HCT116 (cell line): ENCODE results near the gene NKX6-2. TPM values are rescaled to one million over a fixed set of nuclear protein-coding genes. Genes with fewer than 3 reads are reported as not detected.

Experiments
- ATAC-seq: fragments of 200-7000 bp; cut with Tn5 transposase; 2 replicates; pipeline ENCODE4 v1.9.1; 2020; ENCODE audit warnings: mild to moderate bottlenecking, moderate library complexity
- BruUV-seq: library from RNA; stranded (reverse); fragments of 400-500 nt; replicated peaks from 2 replicates; lab custom pipeline; 2021; lab: Mats Ljungman, UMichigan
- CTCF ChIA-PET: fragments of 300-600 bp; sonication (Branson Sonifier 250); formaldehyde crosslinking; loops from one replicate; lab custom pipeline; 2021; ENCODE audit warnings: antibody characterized with exemption; lab: Charles Lee
- POLR2A ChIA-PET: fragments of 300-600, 350-600 bp; sonication (Branson Sonifier 250); formaldehyde crosslinking; loops from one replicate; lab custom pipeline; 2021; ENCODE audit warnings: antibody characterized with exemption; lab: Charles Lee
- RAD21 ChIA-PET, 2 experiments: fragments of 300-600 bp; sonication (Branson Sonifier 250); formaldehyde crosslinking; loops; one replicate each; lab custom pipeline; 2023; ENCODE audit warnings: low total read pairs in 2 of 2; ENCODE audit not compliant: uncharacterized antibody in 2 of 2, unreplicated experiment in 2 of 2, low non-redundant PET in 1 of 2; lab: Charles Lee
- DNase-seq: peaks from one replicate; pipeline ENCODE4 v3.0.0-alpha.2; 2010; ENCODE audit warnings: low read depth, low spot score
- H2AFZ ChIP-seq: fragments of 200-600 bp; shearing (Covaris generic), sonication (generic); 2 replicates; pipeline ENCODE4 v1.6.1; 2017; ENCODE audit warnings: low read depth, mixed run types, mixed read lengths, antibody characterized with exemption, low read length; ENCODE audit not compliant: poor library complexity, severe bottlenecking
- H3K27ac ChIP-seq: 2 replicates; pipeline ENCODE4 v1.5.1; 2012; ENCODE audit warnings: low read depth, low read length
- H3K27me3 ChIP-seq: fragments of 200-600 bp; sonication (generic); 2 replicates; pipeline ENCODE4 v1.6.1; 2016; ENCODE audit warnings: mixed run types, low read length, mixed read lengths; ENCODE audit not compliant: insufficient read depth
- H3K36me3 ChIP-seq, 2 experiments: fragments of 200-500 bp in 1 of 2; fragments of 200-600 bp in 1 of 2; sonication (Bioruptor generic) in 1 of 2; sonication (generic) in 1 of 2; 2 replicates each; pipeline versions ENCODE4 v1.5.1 to v1.6.1; 2014 to 2016; ENCODE audit warnings: low read length in 2 of 2, inconsistent platforms in 1 of 2, mixed read lengths in 1 of 2, mixed run types in 1 of 2; ENCODE audit not compliant: insufficient read depth in 2 of 2, control insufficient read depth in 1 of 2
- H3K4me1 ChIP-seq, 2 experiments: fragments of 200-600 bp in 1 of 2; sonication (generic) in 1 of 2; 2 replicates each; pipeline versions ENCODE4 v1.5.1 to v1.6.1; 2012 to 2017; ENCODE audit warnings: low read length in 2 of 2, inconsistent platforms in 1 of 2, mild to moderate bottlenecking in 1 of 2, mixed read lengths in 1 of 2, mixed run types in 1 of 2, moderate library complexity in 1 of 2; ENCODE audit not compliant: insufficient read depth in 2 of 2, control insufficient read depth in 1 of 2
- H3K4me2 ChIP-seq: fragments of 200-600 bp; sonication (generic); 2 replicates; pipeline ENCODE4 v1.6.1; 2017; ENCODE audit warnings: mixed run types, low read length, mixed read lengths
- H3K4me3 ChIP-seq, 2 experiments: fragments of 200-600 bp in 1 of 2; sonication (generic) in 1 of 2; replicated peaks in 1 of 2; 2 replicates each; pipeline ENCODE4 v1.5.1; 2011 to 2016; ENCODE audit warnings: low read length in 2 of 2, control low read depth in 1 of 2, low read depth in 1 of 2, mild to moderate bottlenecking in 1 of 2, mixed read lengths in 1 of 2, mixed run types in 1 of 2
- H3K79me2 ChIP-seq: fragments of 200-600 bp; sonication (generic); 2 replicates; pipeline ENCODE4 v1.6.1; 2017; ENCODE audit warnings: mild to moderate bottlenecking, mixed run types, low read length, moderate library complexity, mixed read lengths; ENCODE audit not compliant: insufficient read depth
- H3K9ac ChIP-seq: fragments of 200-600 bp; sonication (generic); 2 replicates; pipeline ENCODE4 v1.6.1; 2016; ENCODE audit warnings: low read length, mixed read lengths
- H3K9me2 ChIP-seq: fragments of 200-600 bp; sonication (generic), shearing (Covaris generic); 2 replicates; pipeline ENCODE4 v1.6.1; 2017; ENCODE audit warnings: mixed run types, mild to moderate bottlenecking, moderate library complexity; ENCODE audit not compliant: insufficient read depth
- H3K9me3 ChIP-seq, 2 experiments: fragments of 200-500 bp in 1 of 2; fragments of 200-600 bp in 1 of 2; sonication (Bioruptor generic) in 1 of 2; sonication (generic) in 1 of 2; 2 replicates each; pipeline ENCODE4 v1.6.1; 2014 to 2017; ENCODE audit warnings: low read length in 2 of 2, mixed read lengths in 2 of 2, inconsistent platforms in 1 of 2, low read depth in 1 of 2, mild to moderate bottlenecking in 1 of 2, mixed run types in 1 of 2, moderate library complexity in 1 of 2; ENCODE audit not compliant: control insufficient read depth in 1 of 2, insufficient read depth in 1 of 2
- H4K20me1 ChIP-seq: fragments of 200-600 bp; sonication (generic), shearing (Covaris generic); 2 replicates; pipeline ENCODE4 v1.6.1; 2017; ENCODE audit warnings: mixed run types, mild to moderate bottlenecking, moderate library complexity; ENCODE audit not compliant: insufficient read depth
- EGR1 ChIP-seq: IDR thresholded peaks from 2 replicates; pipeline ENCODE4 v1.6.1; 2012; ENCODE audit warnings: low read depth
- MAX ChIP-seq: IDR thresholded peaks from 2 replicates; pipeline ENCODE4 v1.6.1; 2012
- POLR2AphosphoS5 ChIP-seq: IDR thresholded peaks from 2 replicates; pipeline ENCODE4 v1.6.1; 2011; ENCODE audit warnings: mild to moderate bottlenecking, low read depth, low read length, moderate library complexity
- RAD21 ChIP-seq: IDR thresholded peaks from 2 replicates; pipeline ENCODE4 v1.6.1; 2012; ENCODE audit warnings: low read depth, mild to moderate bottlenecking
- TCF7L2 ChIP-seq: IDR thresholded peaks from 2 replicates; pipeline ENCODE4 v1.7.0; 2011; ENCODE audit warnings: borderline replicate concordance, inconsistent platforms; ENCODE audit not compliant: insufficient read depth, insufficient read length; ENCODE audit errors: extremely low read depth
- intact Hi-C: fragments of 100-400 bp; cut with micrococcal nuclease; formaldehyde crosslinking; loops from 2 replicates; pipeline ENCODE4 v1.10.0; 2022
- total RNA-seq: library from RNA; stranded (reverse); gene quantifications from one replicate; pipeline ENCODE4 v1.2.1, GENCODE V29; 2021; ENCODE audit not compliant: unreplicated experiment

Gene NKX6-2
- total RNA-seq, 1 experiment from 2014 or later, result not detected

- no peaks in the 10 kb centered on the region for H3K27me3 ChIP-seq
- POLR2A ChIA-PET, result no interaction called here
- TF ChIP-seq TCF7L2 (no peak), MAX (no peak), EGR1 (no peak), RAD21 (no peak)
- H3K9ac ChIP-seq, result no peak overlapping the region
- no peaks in the 10 kb centered on the region for H3K4me1 ChIP-seq
- no TSS peak for BruUV-seq
- no peak overlapping the region for H3K4me2 ChIP-seq
- no peak overlapping the region for H3K4me3 ChIP-seq
- H3K27ac ChIP-seq, result no peak overlapping the region
- CTCF ChIA-PET, result no interaction called here
- H3K9me3 ChIP-seq, result no peaks in the 10 kb centered on the region
- no peak for ATAC-seq
- no peak for DNase-seq
- no peaks in the 10 kb centered on the region for H3K36me3 ChIP-seq
- RAD21 ChIA-PET, result no interaction called here
- H3K79me2 ChIP-seq, result no peaks in the 10 kb centered on the region
- no peaks in the 10 kb centered on the region for H4K20me1 ChIP-seq
- no peak overlapping the region for H2AFZ ChIP-seq
- no peaks in the 10 kb centered on the region for H3K9me2 ChIP-seq
- intact Hi-C loops, result no loop called here
These were observed 2.9 kb upstream of the NKX6-2 start for GRCh38 chr10:132788831-132789219.

- Histone ChIP-seq H4K20me1 (no peaks in the 10 kb centered on the region), H3K79me2 (no peaks in the 10 kb centered on the region), H3K27ac (no peak overlapping the region), H3K4me3 (no peak overlapping the region), H3K4me1 (no peaks in the 10 kb centered on the region), H3K27me3 (no peaks in the 10 kb centered on the region), H3K36me3 (no peaks in the 10 kb centered on the region), H3K4me2 (no peak overlapping the region), H3K9me3 (no peaks in the 10 kb centered on the region), H2AFZ (no peak overlapping the region), H3K9ac (no peak overlapping the region), H3K9me2 (no peaks in the 10 kb centered on the region)
- TF ChIP-seq RAD21 (no peak), POLR2AphosphoS5 (no peak)
- CTCF ChIA-PET, result no interaction called here
- ATAC-seq (no peak), DNase-seq (no peak)
- intact Hi-C loops, result no loop called here
- RAD21 ChIA-PET, result no interaction called here
- no TSS peak for BruUV-seq
- POLR2A ChIA-PET, result no interaction called here
These were observed 2.4 kb upstream of the NKX6-2 start for GRCh38 chr10:132788180-132788830.
